Measurements from ENCODE around the gene CDK18.

Gene CDK18

GRCh38 chr1:205505076-205505729 is 734 bp downstream of the CDK18 start:
- H3K79me1 ChIP-seq (replicated peaks; ENCODE audit: low read length, poor library complexity, severe bottlenecking), result peaks cover 2% of the 10 kb centered on the region
- peak overlapping the region; percentile 36 for H2AK5ac ChIP-seq (ENCODE audit: low read length, severe bottlenecking)

GRCh38 chr1:205505791-205506190 is 1.3 kb downstream of the CDK18 start:
- Histone ChIP-seq H2AFZ (ENCODE audit: low read depth, low read length) (no peak overlapping the region), H3K9me3 (ENCODE audit: control insufficient read depth, low read length) (no peaks in the 10 kb centered on the region), H3K79me1 (replicated peaks; ENCODE audit: low read length, poor library complexity, severe bottlenecking) (peaks cover 2% of the 10 kb centered on the region), H3K14ac (ENCODE audit: low read length in 2 of 2) (peak overlapping the region in 1 of 2 experiments; percentile 88), H3K9ac (ENCODE audit: low read length) (no peak overlapping the region), H3K4ac (ENCODE audit: low read depth in 1 of 2, low read length in 2 of 2) (no peak overlapping the region), H3K4me2 (ENCODE audit: low read length, poor library complexity, severe bottlenecking) (peak overlapping the region; percentile 18), H2BK5ac (ENCODE audit: low read depth, low read length, poor library complexity, severe bottlenecking) (no peak overlapping the region), H2BK15ac (ENCODE audit: low read depth, poor library complexity, severe bottlenecking) (no peak overlapping the region), H4K8ac (ENCODE audit: low read length) (no peak overlapping the region), H2BK120ac (ENCODE audit: low read depth, low read length) (no peak overlapping the region), H3K4me1 (ENCODE audit: control insufficient read depth, insufficient read depth, low read depth, low read length) (peaks cover 20% of the 10 kb centered on the region), H4K91ac (ENCODE audit: low read length) (no peak overlapping the region), H2AK5ac (ENCODE audit: low read length, severe bottlenecking) (no peak overlapping the region), H3K18ac (ENCODE audit: low read depth in 1 of 2, low read length in 2 of 2) (peak overlapping the region in 1 of 2 experiments; percentile 64), H3K23ac (ENCODE audit: low read length in 2 of 2) (no peak overlapping the region), H3K27ac (ENCODE audit: low read length, poor library complexity, severe bottlenecking) (no peak overlapping the region), H3K27me3 (ENCODE audit: control insufficient read depth in 1 of 2, insufficient read depth in 1 of 2, low read length in 2 of 2) (peaks cover 62 to 65% of the 10 kb centered on the region in 2 experiments), H2BK12ac (ENCODE audit: low read length in 2 of 2) (peak overlapping the region in 1 of 2 experiments; percentile 76), H3K36me3 (ENCODE audit: control insufficient read depth in 1 of 2, insufficient read depth in 2 of 2, low read depth in 1 of 2, low read length in 2 of 2) (no peaks in the 10 kb centered on the region), H3K4me3 (ENCODE audit: insufficient read depth in 1 of 2, low read depth in 1 of 2, low read length in 2 of 2) (no peak overlapping the region)
- no peak for DNase-seq
- WGBS, result 41% methylated on average over 15 of the region's 15 CpGs

More at GRCh38 chr1:205505076-205505729, 734 bp downstream of the CDK18 start:
- Histone ChIP-seq H2BK15ac (ENCODE audit: low read depth, poor library complexity, severe bottlenecking) (no peak overlapping the region), H3K9me3 (ENCODE audit: control insufficient read depth, low read length) (no peaks in the 10 kb centered on the region), H3K4ac (ENCODE audit: low read depth in 1 of 2, low read length in 2 of 2) (peak overlapping the region in 1 of 2 experiments; percentile 34), H2BK120ac (ENCODE audit: low read depth, low read length) (no peak overlapping the region), H3K18ac (ENCODE audit: low read depth in 1 of 2, low read length in 2 of 2) (peak overlapping the region; percentile 55 to 79), H4K8ac (ENCODE audit: low read length) (peak overlapping the region; percentile 65), H3K9ac (ENCODE audit: low read length) (peak overlapping the region; percentile 36), H2BK12ac (ENCODE audit: low read length in 2 of 2) (peak overlapping the region in 1 of 2 experiments; percentile 22), H3K27ac (ENCODE audit: low read length, poor library complexity, severe bottlenecking) (no peak overlapping the region), H3K4me1 (ENCODE audit: control insufficient read depth, insufficient read depth, low read depth, low read length) (peaks cover 20% of the 10 kb centered on the region), H2BK5ac (ENCODE audit: low read depth, low read length, poor library complexity, severe bottlenecking) (no peak overlapping the region), H3K23ac (ENCODE audit: low read length in 2 of 2) (peak overlapping the region in 1 of 2 experiments; percentile 66), H3K36me3 (ENCODE audit: control insufficient read depth in 1 of 2, insufficient read depth in 2 of 2, low read depth in 1 of 2, low read length in 2 of 2) (no peaks in the 10 kb centered on the region), H3K14ac (ENCODE audit: low read length in 2 of 2) (peak overlapping the region in 1 of 2 experiments; percentile 95), H4K91ac (ENCODE audit: low read length) (peak overlapping the region; percentile 59), H3K4me2 (ENCODE audit: low read length, poor library complexity, severe bottlenecking) (peak overlapping the region; percentile 97), H3K4me3 (ENCODE audit: insufficient read depth in 1 of 2, low read depth in 1 of 2, low read length in 2 of 2) (peak overlapping the region; percentile 61 to 69), H3K27me3 (ENCODE audit: control insufficient read depth in 1 of 2, insufficient read depth in 1 of 2, low read length in 2 of 2) (peaks cover 62 to 65% of the 10 kb centered on the region in 2 experiments), H2AFZ (ENCODE audit: low read depth, low read length) (peak overlapping the region; percentile 72)
- WGBS, result 0% methylated on average over 12 of the region's 18 CpGs
- DNase-seq, result no peak

- Histone ChIP-seq H2BK15ac (ENCODE audit: low read depth, poor library complexity, severe bottlenecking) (no peak overlapping the region), H3K4me3 (ENCODE audit: insufficient read depth in 1 of 2, low read depth in 1 of 2, low read length in 2 of 2) (no peak overlapping the region), H3K14ac (ENCODE audit: low read length in 2 of 2) (no peak overlapping the region), H4K91ac (ENCODE audit: low read length) (no peak overlapping the region), H3K79me1 (replicated peaks; ENCODE audit: low read length, poor library complexity, severe bottlenecking) (peaks cover 2% of the 10 kb centered on the region), H3K9me3 (ENCODE audit: control insufficient read depth, low read length) (no peaks in the 10 kb centered on the region), H3K27me3 (ENCODE audit: control insufficient read depth in 1 of 2, insufficient read depth in 1 of 2, low read length in 2 of 2) (peaks cover 56 to 58% of the 10 kb centered on the region in 2 experiments), H3K18ac (ENCODE audit: low read depth in 1 of 2, low read length in 2 of 2) (no peak overlapping the region), H2BK120ac (ENCODE audit: low read depth, low read length) (no peak overlapping the region), H2AFZ (ENCODE audit: low read depth, low read length) (no peak overlapping the region), H3K4me1 (ENCODE audit: control insufficient read depth, insufficient read depth, low read depth, low read length) (peaks cover 20% of the 10 kb centered on the region), H4K8ac (ENCODE audit: low read length) (no peak overlapping the region), H2AK5ac (ENCODE audit: low read length, severe bottlenecking) (no peak overlapping the region), H2BK12ac (ENCODE audit: low read length in 2 of 2) (no peak overlapping the region), H3K27ac (ENCODE audit: low read length, poor library complexity, severe bottlenecking) (no peak overlapping the region), H2BK5ac (ENCODE audit: low read depth, low read length, poor library complexity, severe bottlenecking) (no peak overlapping the region), H3K23ac (ENCODE audit: low read length in 2 of 2) (no peak overlapping the region), H3K9ac (ENCODE audit: low read length) (no peak overlapping the region), H3K36me3 (ENCODE audit: control insufficient read depth in 1 of 2, insufficient read depth in 2 of 2, low read depth in 1 of 2, low read length in 2 of 2) (no peaks in the 10 kb centered on the region), H3K4me2 (ENCODE audit: low read length, poor library complexity, severe bottlenecking) (no peak overlapping the region), H3K4ac (ENCODE audit: low read depth in 1 of 2, low read length in 2 of 2) (no peak overlapping the region)
- DNase-seq, result no peak
- 97% methylated on average over 17 of the region's 17 CpGs for WGBS
These were observed 2.1 kb downstream of the CDK18 start for GRCh38 chr1:205506409-205507200.

- Histone ChIP-seq H3K27me3 (ENCODE audit: control insufficient read depth in 1 of 2, insufficient read depth in 1 of 2, low read length in 2 of 2) (peaks cover 41 to 47% of the 10 kb centered on the region in 2 experiments), H3K23ac (ENCODE audit: low read length in 2 of 2) (no peak overlapping the region), H3K14ac (ENCODE audit: low read length in 2 of 2) (no peak overlapping the region), H3K36me3 (ENCODE audit: control insufficient read depth in 1 of 2, insufficient read depth in 2 of 2, low read depth in 1 of 2, low read length in 2 of 2) (no peaks in the 10 kb centered on the region), H3K18ac (ENCODE audit: low read depth in 1 of 2, low read length in 2 of 2) (no peak overlapping the region), H2BK120ac (ENCODE audit: low read depth, low read length) (no peak overlapping the region), H3K4me3 (ENCODE audit: insufficient read depth in 1 of 2, low read depth in 1 of 2, low read length in 2 of 2) (no peak overlapping the region), H3K4ac (ENCODE audit: low read depth in 1 of 2, low read length in 2 of 2) (no peak overlapping the region), H2BK5ac (ENCODE audit: low read depth, low read length, poor library complexity, severe bottlenecking) (no peak overlapping the region), H3K9ac (ENCODE audit: low read length) (no peak overlapping the region), H3K9me3 (ENCODE audit: control insufficient read depth, low read length) (no peaks in the 10 kb centered on the region), H3K79me1 (replicated peaks; ENCODE audit: low read length, poor library complexity, severe bottlenecking) (peaks cover 2% of the 10 kb centered on the region), H2BK12ac (ENCODE audit: low read length in 2 of 2) (no peak overlapping the region), H2AFZ (ENCODE audit: low read depth, low read length) (no peak overlapping the region), H2BK15ac (ENCODE audit: low read depth, poor library complexity, severe bottlenecking) (no peak overlapping the region), H4K8ac (ENCODE audit: low read length) (no peak overlapping the region), H3K4me2 (ENCODE audit: low read length, poor library complexity, severe bottlenecking) (no peak overlapping the region), H3K4me1 (ENCODE audit: control insufficient read depth, insufficient read depth, low read depth, low read length) (peaks cover 22% of the 10 kb centered on the region), H2AK5ac (ENCODE audit: low read length, severe bottlenecking) (no peak overlapping the region), H4K91ac (ENCODE audit: low read length) (no peak overlapping the region), H3K27ac (ENCODE audit: low read length, poor library complexity, severe bottlenecking) (no peak overlapping the region)
- WGBS, result 94% methylated on average over 2 of the region's 5 CpGs
- DNase-seq, result no peak
These were observed 3.8 kb downstream of the CDK18 start for GRCh38 chr1:205508227-205508714.
